GM18519 (cell line): ENCODE measurements around the gene KRT4.

ENCODE experiments used
- ATAC-seq: cut with Tn5 transposase; IDR thresholded peaks from one replicate; pipeline ENCODE4 v1.9.1; 2021; ENCODE audit warnings: mild to moderate bottlenecking, moderate library complexity; ENCODE audit not compliant: unreplicated experiment, low FRiP score

KRT4 gene

GRCh38 chr12:52759218-52759617, 54.7 kb downstream of the KRT4 start:
- ATAC-seq = no peak

DNA sequence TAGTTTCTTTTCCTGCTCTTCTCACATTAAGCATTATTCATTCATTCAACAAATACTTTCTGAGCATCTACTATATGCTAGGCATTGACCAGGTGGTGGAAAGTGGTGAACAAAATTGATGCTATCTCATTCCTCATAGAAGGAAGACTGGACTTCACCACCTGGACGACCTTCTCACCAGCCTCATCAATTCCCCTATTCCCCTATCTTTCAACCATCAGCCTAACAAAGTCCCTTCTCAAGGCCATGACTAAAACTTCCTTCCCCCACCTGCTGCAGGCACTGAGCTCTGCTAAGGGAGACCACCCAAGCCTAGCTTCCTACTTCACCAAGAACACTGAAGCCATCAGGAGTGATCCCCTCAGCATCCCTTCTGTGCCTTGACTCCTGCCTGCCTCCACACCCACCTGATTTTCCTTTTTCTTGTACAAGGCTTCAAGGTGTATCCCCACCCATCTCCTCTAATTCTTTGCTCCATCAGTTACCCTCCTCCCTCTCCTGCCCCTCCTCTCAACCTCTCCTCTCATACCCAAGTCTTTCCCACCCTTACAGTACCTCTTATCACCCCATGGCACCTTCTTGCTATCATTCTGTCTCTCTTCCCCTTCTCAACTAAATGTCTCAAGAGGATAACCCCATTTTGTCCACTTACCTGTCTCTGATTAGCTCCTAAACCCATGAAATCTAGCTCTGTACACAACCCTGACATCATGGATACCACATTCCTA, 56.3 kb downstream of the KRT4 start:
- ATAC-seq = no peak
